NCI-H2029 treated with DMSO at 0.1 percent for 48 hours (cell line): ENCODE measurements around the gene AURKAIP1.
"Not testable (repeated sequence)": the region's sequence is repeated elsewhere in the genome, so short reads cannot be mapped to it uniquely, and the experiment has no call there.

ENCODE experiments used
- DNase-seq: peaks from one replicate; lab custom pipeline; 2025; lab: John Stamatoyannopoulos, UW

Gene AURKAIP1

GRCh38 chr1:1385339-1385738 lies 10.3 kb upstream of the AURKAIP1 start:
- DNase-seq = not testable (repeated sequence)

- no peak for DNase-seq
Observed at GRCh38 chr1:1381294-1381693, 6.3 kb upstream of the AURKAIP1 start.

- no peak for DNase-seq
Observed at GRCh38 chr1:1380860-1381259, 5.9 kb upstream of the AURKAIP1 start.

GRCh38 chr1:1377540-1378205 lies 2.7 kb upstream of the AURKAIP1 start:
- DNase-seq = no peak

GRCh38 chr1:1376551-1377226 lies 1.7 kb upstream of the AURKAIP1 start:
- DNase-seq = no peak

- no peak for DNase-seq
Observed at GRCh38 chr1:1374589-1374928, 448 bp downstream of the AURKAIP1 start.

GRCh38 chr1:1373815-1374588 lies 1.0 kb downstream of the AURKAIP1 start:
- DNase-seq = no peak

- no peak for DNase-seq
Observed at GRCh38 chr1:1373051-1373814, 1.8 kb downstream of the AURKAIP1 start.

- no peak for DNase-seq
Observed at GRCh38 chr1:1371746-1372711, 3.0 kb downstream of the AURKAIP1 start.

- no peak for DNase-seq
Observed at GRCh38 chr1:1371364-1371745, 3.7 kb downstream of the AURKAIP1 start.

- DNase-seq = no peak
Observed at GRCh38 chr1:1370771-1371300, 4.2 kb downstream of the AURKAIP1 start.

GRCh38 chr1:1370094-1370493 lies 4.9 kb downstream of the AURKAIP1 start:
- not testable (repeated sequence) for DNase-seq

GRCh38 chr1:1367315-1367714 lies 7.7 kb downstream of the AURKAIP1 start:
- DNase-seq = no peak

GRCh38 chr1:1366699-1367066 lies 8.3 kb downstream of the AURKAIP1 start:
- no peak for DNase-seq

GRCh38 chr1:1365875-1366698 lies 8.9 kb downstream of the AURKAIP1 start:
- no peak for DNase-seq

GRCh38 chr1:1364266-1364665 lies 10.7 kb downstream of the AURKAIP1 start:
- no peak for DNase-seq

GRCh38 chr1:1361982-1362423 lies 13.0 kb downstream of the AURKAIP1 start:
- DNase-seq = no peak

- no peak for DNase-seq
Observed at GRCh38 chr1:1361233-1361981, 13.6 kb downstream of the AURKAIP1 start.

- no peak for DNase-seq
Observed at GRCh38 chr1:1360506-1361169, 14.4 kb downstream of the AURKAIP1 start.
